Keratinocyte (primary cell): ENCODE data around the gene ROR1.

Source experiments
- EZH2 ChIP-seq: IDR thresholded peaks from one replicate; pipeline ENCODE4 v1.6.1; 2012; ENCODE audit warnings: inconsistent platforms, mild to moderate bottlenecking, low read length, moderate library complexity
- TF ChIP-seq, protein P1 (sequence below), 3 experiments: IDR thresholded peaks in 1 of 3; conservative IDR thresholded peaks in 1 of 3; optimal IDR thresholded peaks in 1 of 3; 2 replicates in 2 of 3; 3 replicates in 1 of 3; pipeline versions ENCODE3 to v1.5.1; 2011; ENCODE audit warnings: low read length in 3 of 3, mild to moderate bottlenecking in 3 of 3, moderate library complexity in 2 of 3, control low read depth in 1 of 3, inconsistent platforms in 1 of 3; ENCODE audit not compliant: insufficient read depth in 2 of 3; ENCODE audit errors: extremely low read depth in 1 of 3

GRCh38 chr1:63913533-63913932 is 139.7 kb downstream of the ROR1 start:
- TF ChIP-seq, protein P1, sequence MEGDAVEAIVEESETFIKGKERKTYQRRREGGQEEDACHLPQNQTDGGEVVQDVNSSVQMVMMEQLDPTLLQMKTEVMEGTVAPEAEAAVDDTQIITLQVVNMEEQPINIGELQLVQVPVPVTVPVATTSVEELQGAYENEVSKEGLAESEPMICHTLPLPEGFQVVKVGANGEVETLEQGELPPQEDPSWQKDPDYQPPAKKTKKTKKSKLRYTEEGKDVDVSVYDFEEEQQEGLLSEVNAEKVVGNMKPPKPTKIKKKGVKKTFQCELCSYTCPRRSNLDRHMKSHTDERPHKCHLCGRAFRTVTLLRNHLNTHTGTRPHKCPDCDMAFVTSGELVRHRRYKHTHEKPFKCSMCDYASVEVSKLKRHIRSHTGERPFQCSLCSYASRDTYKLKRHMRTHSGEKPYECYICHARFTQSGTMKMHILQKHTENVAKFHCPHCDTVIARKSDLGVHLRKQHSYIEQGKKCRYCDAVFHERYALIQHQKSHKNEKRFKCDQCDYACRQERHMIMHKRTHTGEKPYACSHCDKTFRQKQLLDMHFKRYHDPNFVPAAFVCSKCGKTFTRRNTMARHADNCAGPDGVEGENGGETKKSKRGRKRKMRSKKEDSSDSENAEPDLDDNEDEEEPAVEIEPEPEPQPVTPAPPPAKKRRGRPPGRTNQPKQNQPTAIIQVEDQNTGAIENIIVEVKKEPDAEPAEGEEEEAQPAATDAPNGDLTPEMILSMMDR (optimal IDR thresholded peaks at IDR 0.05 in 1 of 3, IDR thresholded peaks at IDR 0.05 in 1 of 3, conservative IDR thresholded peaks at IDR 0.05 in 1 of 3; ENCODE audit: extremely low read depth in 1 of 3, insufficient read depth in 2 of 3, low read length in 3 of 3): no peak
- TF ChIP-seq EZH2: no peak
